PC-9 (cell line): Measurements from ENCODE around the gene UBA3.

Source experiments
- CTCF ChIP-seq: fragments of 200-600 bp; sonication (generic); conservative IDR thresholded peaks from 2 replicates; pipeline ENCODE4 v1.6.1; 2017; ENCODE audit warnings: mixed run types, antibody characterized with exemption, mild to moderate bottlenecking, moderate library complexity
- EZH2 ChIP-seq: fragments of 200-600 bp; sonication (generic); IDR thresholded peaks from 2 replicates; pipeline ENCODE4 v1.8.0; 2017; ENCODE audit warnings: antibody characterized with exemption, low read depth

GRCh38 chr3:69119138-69119537 is 39.0 kb upstream of the UBA3 start:
- TF ChIP-seq CTCF = no peak
- no peak for TF ChIP-seq EZH2
